ENCODE measurements around the gene CDH13.

- no peak for TF ChIP-seq POLR2A (IDR thresholded peaks at IDR 0.05)
- TF ChIP-seq, protein P1, sequence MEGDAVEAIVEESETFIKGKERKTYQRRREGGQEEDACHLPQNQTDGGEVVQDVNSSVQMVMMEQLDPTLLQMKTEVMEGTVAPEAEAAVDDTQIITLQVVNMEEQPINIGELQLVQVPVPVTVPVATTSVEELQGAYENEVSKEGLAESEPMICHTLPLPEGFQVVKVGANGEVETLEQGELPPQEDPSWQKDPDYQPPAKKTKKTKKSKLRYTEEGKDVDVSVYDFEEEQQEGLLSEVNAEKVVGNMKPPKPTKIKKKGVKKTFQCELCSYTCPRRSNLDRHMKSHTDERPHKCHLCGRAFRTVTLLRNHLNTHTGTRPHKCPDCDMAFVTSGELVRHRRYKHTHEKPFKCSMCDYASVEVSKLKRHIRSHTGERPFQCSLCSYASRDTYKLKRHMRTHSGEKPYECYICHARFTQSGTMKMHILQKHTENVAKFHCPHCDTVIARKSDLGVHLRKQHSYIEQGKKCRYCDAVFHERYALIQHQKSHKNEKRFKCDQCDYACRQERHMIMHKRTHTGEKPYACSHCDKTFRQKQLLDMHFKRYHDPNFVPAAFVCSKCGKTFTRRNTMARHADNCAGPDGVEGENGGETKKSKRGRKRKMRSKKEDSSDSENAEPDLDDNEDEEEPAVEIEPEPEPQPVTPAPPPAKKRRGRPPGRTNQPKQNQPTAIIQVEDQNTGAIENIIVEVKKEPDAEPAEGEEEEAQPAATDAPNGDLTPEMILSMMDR (IDR thresholded peaks at IDR 0.05 in 4 of 5, conservative IDR thresholded peaks at IDR 0.05 in 1 of 5), result no peak
These were observed 143.1 kb downstream of the CDH13 start for GRCh38 chr16:82769845-82770244.
